Omental fat pad (tissue), 4 donors: ENCODE measurements around the gene ANGPTL4. TPM values are rescaled to one million over a fixed set of nuclear protein-coding genes. Genes with fewer than 3 reads are reported as not detected.
A peak's percentile ranks its signal among the peaks of the same experiment; 100 is the strongest.

Experiments used
- ATAC-seq: fragments of 150-250 bp; one replicate; pipeline ENCODE4 v1.9.1; 2016; ENCODE audit warnings: mild to moderate bottlenecking, moderate library complexity; ENCODE audit not compliant: low FRiP score
- DNase-seq: peaks from one replicate; pipeline ENCODE4 v3.0.0-alpha.2; 2019; ENCODE audit warnings: low spot score
- total RNA-seq, 4 donors: library from RNA; depleted of rRNA; stranded (reverse); fragments of >200 nt; gene quantifications; one replicate each; pipeline ENCODE4 v1.1.0, GENCODE V29; 2016
- TF ChIP-seq, protein P1 (sequence below), 3 donors: fragments of 450-650 bp; IDR thresholded peaks; one replicate each; pipeline ENCODE4 v1.5.1; 2016 to 2017; ENCODE audit warnings: antibody characterized with exemption in 3 of 3, mild to moderate bottlenecking in 3 of 3, moderate library complexity in 2 of 3

The ANGPTL4 gene
- total RNA-seq, 4 donors from 2014 or later = 62.6 to 405 (median 250) TPM

DNA sequence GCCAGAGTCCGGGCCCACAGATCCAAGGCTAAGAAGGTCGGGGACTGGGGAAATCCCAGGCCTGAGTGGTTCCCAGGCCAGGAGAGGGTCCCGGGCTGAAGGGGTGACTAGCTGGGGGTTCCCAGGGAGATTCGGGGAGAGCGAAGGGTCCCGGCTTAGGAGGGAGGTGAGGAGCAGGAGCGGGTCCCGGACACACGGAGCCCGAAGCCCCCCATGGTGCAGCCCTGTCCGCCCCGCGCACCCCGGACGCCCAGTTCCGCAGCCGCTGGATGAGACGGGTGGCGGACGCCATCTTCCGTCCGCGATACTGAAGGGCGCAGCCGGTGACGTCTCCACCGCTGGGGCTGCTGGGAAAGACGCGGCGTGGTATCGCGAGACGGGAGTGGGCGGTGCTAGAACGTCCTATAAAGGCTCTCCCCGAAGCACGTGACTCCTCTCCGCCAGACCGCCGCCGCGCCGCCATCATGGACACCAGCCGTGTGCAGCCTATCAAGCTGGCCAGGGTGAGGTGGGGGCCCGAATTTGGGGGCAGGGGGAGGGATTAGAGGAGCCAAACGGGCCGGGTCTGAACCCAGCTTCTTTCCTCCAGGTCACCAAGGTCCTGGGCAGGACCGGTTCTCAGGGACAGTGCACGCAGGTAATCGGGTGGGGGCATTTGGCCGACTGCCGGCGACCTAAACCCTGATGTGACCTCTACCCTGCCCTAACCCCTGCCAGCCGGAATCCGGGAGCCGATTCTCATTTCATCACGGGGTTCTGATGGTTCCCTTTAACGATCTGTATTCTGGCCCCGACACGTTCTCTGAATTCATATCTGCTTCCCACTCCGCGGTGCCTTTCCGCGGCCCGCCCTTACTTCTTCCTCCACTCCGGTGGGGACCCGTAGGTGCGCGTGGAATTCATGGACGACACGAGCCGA lies 42.6 kb upstream of the ANGPTL4 start, which contains the start of the genes NDUFA7 and RPS28:
Gene NDUFA7 (minus strand): TSS at position 309 of the 919 bp plus-strand sequence. CDS start 17 bp downstream, at position 292.
Gene RPS28 (plus strand): TSS at position 430 of the 919 bp plus-strand sequence. CDS start 35 bp downstream, at position 465.
- DNase-seq (peak; percentile 93), ATAC-seq (peak; percentile 88)
- TF ChIP-seq, protein P1, sequence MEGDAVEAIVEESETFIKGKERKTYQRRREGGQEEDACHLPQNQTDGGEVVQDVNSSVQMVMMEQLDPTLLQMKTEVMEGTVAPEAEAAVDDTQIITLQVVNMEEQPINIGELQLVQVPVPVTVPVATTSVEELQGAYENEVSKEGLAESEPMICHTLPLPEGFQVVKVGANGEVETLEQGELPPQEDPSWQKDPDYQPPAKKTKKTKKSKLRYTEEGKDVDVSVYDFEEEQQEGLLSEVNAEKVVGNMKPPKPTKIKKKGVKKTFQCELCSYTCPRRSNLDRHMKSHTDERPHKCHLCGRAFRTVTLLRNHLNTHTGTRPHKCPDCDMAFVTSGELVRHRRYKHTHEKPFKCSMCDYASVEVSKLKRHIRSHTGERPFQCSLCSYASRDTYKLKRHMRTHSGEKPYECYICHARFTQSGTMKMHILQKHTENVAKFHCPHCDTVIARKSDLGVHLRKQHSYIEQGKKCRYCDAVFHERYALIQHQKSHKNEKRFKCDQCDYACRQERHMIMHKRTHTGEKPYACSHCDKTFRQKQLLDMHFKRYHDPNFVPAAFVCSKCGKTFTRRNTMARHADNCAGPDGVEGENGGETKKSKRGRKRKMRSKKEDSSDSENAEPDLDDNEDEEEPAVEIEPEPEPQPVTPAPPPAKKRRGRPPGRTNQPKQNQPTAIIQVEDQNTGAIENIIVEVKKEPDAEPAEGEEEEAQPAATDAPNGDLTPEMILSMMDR (IDR thresholded peaks at IDR 0.05) = no peak

DNA sequence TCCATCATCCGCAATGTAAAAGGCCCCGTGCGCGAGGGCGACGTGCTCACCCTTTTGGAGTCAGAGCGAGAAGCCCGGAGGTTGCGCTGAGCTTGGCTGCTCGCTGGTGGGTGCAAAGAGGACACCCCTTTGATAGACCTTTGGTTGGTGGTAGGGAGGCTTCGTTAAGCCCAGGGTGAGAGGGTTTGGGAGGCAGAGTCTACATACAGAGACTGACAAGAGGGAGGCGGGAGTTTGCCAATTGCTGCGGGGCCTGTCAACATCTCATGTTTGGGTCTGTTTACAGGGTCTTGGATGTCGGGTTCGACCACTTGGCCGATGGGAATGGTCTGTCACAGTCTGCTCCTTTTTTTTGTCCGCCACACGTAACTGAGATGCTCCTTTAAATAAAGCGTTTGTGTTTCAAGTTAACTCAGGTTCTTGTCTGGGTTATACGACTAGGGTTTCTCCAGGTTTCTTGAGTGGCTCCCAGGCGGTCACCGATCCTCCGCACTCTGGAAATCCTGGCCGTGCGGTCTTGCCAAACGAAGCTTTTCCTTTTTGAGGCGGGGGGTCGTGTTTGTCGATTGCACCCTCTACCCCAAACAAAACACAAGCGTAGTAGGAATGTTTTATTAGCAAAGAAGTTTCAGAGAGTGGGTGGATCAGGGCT lies 41.8 kb upstream of the ANGPTL4 start:
- no peak for DNase-seq
- TF ChIP-seq, protein P1 (IDR thresholded peaks at IDR 0.05) = no peak
- ATAC-seq = no peak

DNA sequence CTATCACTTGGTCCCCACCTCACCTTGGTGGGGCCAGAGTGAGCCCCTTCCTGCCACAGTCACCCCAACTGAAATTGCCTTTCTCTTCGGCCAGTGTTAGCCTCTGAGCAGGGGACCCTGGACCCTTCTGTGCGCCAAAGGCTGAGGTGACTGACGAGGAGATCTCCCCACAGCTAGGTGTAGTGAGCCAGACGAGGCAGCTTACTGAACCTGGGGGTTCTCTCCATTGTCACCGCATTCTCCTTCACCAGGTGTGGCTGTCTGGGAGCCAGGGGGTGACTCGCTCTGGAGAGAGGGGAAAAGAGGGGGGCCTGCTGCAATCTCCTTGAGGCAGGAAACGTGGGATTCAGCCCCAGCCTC lies 41.3 kb upstream of the ANGPTL4 start:
- TF ChIP-seq, protein P1 (IDR thresholded peaks at IDR 0.05) = no peak
- DNase-seq (no peak), ATAC-seq (no peak)

DNA sequence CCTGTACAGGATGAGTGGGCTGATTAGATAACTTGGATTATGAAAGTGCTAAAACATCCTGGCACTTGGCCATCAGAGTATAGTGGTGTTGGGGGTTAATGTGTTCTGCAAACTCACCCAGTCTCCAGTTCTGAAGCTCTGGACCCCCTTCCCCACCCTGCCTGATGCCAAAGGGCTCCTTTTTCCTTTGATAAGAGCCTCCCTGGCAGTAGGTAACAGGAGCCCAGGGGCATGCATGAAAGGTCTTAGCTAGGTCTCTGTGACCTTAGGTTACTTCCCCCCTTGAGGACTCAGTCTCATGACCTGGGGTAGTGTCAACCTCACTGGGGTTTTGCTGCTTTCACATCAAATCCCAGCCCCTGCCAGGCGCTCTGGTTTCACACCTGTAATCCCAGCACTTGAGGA lies 40.2 kb upstream of the ANGPTL4 start:
- TF ChIP-seq, protein P1 (IDR thresholded peaks at IDR 0.05) = no peak
- DNase-seq (no peak), ATAC-seq (no peak)

DNA sequence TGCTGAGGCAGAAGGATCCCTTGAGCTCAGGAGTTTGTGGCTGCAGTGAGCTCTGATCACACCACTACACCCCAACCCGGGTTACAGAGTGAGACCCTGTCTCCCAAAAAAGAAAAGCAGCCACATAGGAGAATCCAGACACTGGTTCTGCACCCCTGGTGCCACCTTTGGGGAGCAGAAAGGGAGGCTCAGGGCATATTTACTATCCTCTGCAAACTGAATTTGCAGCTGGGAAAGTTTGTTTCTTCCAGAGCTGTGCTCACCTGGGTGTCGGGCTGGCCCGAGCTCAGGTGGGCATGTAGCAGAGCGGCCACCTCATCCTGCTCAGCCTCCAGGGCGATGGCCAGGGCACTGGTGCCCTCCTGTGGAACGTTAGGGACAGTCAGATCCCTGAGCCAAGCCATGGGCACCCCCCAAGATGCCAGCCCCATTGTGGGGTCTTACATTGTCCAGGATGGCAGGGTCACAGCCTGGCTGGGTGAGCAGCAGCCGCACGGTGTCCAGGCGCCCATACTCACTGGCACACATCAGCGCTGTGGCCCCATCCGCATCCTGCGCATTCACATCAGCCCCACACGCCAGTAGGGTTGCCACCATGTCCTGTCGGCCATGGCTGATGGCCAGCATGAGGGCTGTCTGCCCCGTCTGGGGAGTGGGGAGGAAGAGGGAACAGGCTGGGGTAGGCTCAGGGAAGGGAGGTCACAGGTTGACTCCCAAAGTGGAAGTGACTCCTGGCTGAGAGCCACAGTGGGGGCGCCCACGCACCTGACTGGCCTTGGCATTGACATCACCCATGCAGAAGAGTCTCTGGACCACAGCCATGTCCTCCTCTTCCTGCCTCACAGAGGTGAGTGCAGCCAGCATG lies 39.5 kb upstream of the ANGPTL4 start:
- TF ChIP-seq, protein P1 (IDR thresholded peaks at IDR 0.05) = no peak
- ATAC-seq (peak; percentile 4), DNase-seq (no peak)

DNA sequence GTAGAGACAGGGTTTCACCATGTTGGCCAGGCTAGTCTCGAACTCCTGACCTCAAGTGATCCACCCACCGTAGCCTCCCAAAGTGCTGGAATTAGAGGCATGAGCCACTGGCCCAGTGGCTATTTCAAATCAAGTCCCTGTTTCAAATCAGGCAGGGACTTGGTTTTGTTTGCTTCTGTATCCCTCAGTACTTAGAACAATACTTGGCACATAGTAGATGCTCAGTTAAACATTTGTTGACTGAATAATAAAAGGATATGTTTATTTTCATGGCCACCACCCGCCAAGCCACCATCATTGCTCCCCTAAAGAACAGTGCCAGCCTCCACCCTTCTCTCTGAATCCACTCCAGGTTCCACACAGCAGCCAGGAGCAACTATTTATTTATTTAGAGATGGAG lies 38.5 kb upstream of the ANGPTL4 start:
- no peak for DNase-seq
- TF ChIP-seq, protein P1 (IDR thresholded peaks at IDR 0.05) = no peak
- ATAC-seq = no peak
